Fibroblast of villous mesenchyme (primary cell): Measurements from ENCODE around the gene DRC1. TPM values are rescaled to one million over a fixed set of nuclear protein-coding genes. Genes with fewer than 3 reads are reported as not detected.

Experiments used
- DNase-seq: peaks from one replicate; pipeline ENCODE4 v3.0.0-alpha.2; 2010; ENCODE audit warnings: low read depth
- H3K4me3 ChIP-seq: 2 replicates; pipeline ENCODE4 v1.5.1; 2011; ENCODE audit warnings: low read depth, mild to moderate bottlenecking, low read length
- total RNA-seq: library from RNA; depleted of rRNA; stranded (reverse); fragments of >200 nt; gene quantifications from 2 replicates; pipeline ENCODE4 v1.2.3, GENCODE V29; 2012
- TF ChIP-seq, protein P1 (sequence below): IDR thresholded peaks from 2 replicates; pipeline ENCODE4 v1.5.1; 2012; ENCODE audit warnings: low read depth, mild to moderate bottlenecking, low read length; ENCODE audit not compliant: insufficient read depth

DRC1 gene
- total RNA-seq, 1 donor, result not detected

DNA sequence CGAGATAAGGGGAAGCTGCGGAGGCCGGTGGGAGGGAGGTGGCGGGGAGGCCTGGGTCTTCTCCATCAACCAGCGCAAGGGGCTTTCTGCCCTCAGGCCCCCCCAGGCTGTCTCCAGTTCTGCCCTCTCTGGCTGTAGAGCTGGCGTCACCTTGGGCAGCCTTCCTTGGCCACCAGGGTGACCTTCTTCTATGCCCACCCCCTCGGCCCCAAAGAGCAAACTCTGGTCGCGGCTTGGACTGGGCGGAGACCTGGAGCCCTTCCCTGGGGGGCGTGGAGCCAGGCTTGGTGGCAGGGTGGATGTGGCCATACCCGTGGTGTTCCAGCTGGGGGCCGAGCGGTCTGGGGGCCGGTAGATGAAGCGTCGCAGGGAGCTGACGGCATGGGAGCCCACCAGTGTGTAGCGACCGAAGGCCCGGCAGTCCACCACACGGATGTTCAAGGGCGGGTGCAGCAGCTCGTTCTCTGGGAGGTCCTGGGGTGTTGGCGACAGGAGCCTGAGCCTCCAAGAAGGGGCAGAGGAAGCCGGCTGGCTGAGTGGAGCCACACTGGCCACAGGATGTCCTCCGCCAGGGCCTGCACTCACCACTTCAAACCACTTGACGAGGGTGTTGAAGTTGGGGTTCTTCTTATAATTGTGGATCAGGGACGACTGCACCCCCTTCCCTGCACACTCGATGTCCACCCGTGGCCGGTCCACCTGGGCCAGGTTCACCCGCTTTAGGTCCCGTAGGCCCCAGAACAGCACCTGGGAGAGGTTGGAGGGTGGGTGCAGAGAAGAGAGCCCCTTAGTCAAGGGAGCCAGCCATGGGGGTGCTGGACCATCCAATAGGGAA, 71.3 kb downstream of the DRC1 start:
- no peak for DNase-seq
- TF ChIP-seq, protein P1, sequence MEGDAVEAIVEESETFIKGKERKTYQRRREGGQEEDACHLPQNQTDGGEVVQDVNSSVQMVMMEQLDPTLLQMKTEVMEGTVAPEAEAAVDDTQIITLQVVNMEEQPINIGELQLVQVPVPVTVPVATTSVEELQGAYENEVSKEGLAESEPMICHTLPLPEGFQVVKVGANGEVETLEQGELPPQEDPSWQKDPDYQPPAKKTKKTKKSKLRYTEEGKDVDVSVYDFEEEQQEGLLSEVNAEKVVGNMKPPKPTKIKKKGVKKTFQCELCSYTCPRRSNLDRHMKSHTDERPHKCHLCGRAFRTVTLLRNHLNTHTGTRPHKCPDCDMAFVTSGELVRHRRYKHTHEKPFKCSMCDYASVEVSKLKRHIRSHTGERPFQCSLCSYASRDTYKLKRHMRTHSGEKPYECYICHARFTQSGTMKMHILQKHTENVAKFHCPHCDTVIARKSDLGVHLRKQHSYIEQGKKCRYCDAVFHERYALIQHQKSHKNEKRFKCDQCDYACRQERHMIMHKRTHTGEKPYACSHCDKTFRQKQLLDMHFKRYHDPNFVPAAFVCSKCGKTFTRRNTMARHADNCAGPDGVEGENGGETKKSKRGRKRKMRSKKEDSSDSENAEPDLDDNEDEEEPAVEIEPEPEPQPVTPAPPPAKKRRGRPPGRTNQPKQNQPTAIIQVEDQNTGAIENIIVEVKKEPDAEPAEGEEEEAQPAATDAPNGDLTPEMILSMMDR, result no peak
- no peak overlapping the region for H3K4me3 ChIP-seq

DNA sequence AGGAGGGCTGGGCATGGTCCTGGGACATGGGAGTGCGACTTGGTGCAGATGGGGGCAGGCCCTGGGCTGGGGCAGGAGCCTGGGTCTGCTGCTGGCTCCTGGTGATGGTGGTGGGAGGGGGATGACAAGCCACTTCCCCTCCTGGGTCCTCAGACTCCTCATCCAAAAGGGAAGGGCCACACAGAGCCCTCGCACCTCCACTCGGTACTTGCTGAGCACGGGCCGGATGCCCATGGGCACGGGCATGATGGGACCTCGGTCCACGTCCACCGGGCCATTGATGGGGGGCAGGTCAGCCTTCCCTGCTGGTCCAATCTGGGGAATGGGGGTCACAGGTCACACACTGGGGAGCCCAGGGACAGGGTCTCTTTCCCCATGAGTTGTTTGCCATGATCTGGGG, 72.1 kb downstream of the DRC1 start:
- no peak overlapping the region for H3K4me3 ChIP-seq
- TF ChIP-seq, protein P1, result no peak
- no peak for DNase-seq

DNA sequence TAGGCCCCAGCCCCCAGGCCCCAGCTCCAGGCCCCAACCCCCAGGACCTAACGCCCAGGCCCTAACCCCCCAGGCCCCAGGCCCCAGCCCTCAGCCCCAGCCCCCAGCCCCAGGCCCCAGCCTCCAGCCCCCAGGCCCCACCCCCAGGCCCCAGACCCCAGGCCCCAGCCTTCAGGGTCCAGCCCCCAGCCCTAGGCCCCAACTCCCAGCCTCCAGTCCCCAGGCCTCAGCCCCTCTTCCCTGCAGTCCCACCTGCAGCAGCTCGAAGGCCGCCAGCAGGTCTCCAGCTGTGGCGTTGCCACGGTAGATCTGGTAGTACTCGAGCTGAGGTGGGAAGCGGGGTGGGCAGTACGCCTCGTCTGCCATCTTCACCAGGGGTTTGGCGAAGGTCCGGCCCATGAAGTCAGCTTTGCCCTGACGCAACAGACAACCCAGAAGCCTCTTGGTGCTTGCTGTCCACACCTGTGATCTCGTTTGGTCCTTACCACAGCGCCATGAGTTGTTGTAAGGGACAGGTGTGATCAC, 72.6 kb downstream of the DRC1 start:
- TF ChIP-seq, protein P1, result no peak
- no peak overlapping the region for H3K4me3 ChIP-seq
- DNase-seq, result no peak

DNA sequence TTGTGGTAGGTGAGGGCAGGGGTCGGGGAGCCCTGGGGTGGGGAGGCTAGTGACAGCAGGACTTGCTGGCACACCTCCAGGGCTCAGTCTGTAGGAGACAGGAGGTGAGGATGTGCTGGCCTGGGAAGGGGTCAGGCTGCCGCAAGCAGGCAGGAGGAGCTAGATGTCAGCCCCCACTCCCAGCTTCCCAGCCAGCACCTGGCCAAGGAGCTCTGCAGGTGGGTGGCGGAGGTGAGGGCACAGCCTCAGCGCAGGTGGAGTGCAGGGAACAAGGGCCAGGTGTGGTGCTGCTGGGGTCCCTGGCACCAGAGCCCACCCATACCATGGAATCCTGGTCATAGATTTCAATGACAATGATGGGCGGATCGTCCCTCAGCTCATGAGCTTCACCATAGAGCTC, 73.3 kb downstream of the DRC1 start:
- TF ChIP-seq, protein P1, result no peak
- DNase-seq, result no peak
- no peak overlapping the region for H3K4me3 ChIP-seq

DNA sequence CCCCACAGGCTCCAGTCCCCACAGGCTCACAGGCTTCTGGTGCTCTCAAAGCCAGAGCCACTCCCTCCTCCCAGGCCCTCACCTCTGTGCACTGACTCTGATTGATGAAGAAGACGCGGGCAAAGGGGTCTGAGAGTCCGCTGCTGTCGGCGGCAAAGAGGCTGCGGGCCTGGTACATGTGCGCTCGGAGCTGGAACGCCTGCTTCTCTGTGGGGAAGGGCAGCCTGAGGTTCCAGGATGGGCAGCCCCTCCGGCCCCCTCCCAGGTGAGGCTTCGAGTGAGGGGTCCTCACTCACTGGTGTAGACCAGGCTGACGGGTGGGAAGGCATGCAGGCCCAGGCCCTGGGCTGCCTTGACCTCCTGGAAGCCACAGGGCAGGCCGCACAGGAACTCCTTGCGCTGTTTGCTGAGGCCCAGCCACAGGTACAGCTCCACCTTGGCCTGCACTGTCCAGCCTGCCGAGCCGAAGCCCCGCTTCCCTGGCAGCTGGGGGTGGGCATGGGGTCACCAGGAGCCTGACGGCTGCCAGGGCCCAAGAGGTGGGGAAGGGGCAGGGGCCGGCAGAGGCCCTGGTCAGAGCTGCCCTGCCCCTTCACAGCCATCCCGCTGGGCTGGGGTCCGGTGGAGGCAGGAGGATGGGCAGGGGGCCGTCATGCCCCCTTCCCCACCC, 74.2 kb downstream of the DRC1 start:
- DNase-seq, result no peak
- no peak overlapping the region for H3K4me3 ChIP-seq
- TF ChIP-seq, protein P1, result no peak

DNA sequence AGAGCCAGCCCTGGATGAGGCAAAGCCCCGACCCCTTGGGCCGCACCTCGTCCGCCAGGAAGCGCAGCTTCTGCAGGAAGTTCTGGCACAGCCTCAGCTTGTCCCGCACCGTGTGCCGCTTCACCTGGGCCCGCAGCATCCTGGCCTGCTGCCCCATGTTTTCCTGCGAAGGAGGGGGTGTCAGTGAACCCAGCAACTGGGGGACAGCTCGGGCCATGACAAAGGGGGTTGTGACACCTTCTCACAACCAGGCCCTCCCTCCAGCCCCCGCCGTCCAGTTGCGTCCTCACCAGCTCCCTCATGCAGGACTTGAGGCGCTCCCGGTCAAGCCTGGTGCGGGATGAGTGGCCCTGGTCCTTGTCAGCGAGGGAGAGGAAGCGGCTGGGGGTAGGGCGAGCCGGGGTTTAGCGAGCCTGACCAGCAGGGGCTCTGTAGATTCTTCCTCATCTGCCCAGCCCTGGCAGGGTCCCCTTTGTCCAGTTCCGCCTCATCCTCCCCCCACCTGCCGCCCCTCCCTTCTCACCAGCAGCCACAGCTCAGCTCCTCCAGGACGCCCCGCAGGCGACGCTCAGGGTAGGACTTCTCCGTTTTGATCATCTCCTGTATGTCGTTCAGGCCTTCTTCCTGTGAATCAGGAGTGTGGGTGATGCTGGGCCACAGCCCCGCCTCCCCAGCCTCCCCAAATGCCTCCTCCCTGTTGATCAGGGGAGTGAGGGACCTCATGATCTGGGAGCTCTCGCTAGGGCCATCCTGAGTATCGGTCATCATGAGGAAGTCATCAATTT, 75.6 kb downstream of the DRC1 start:
- no peak for DNase-seq
- TF ChIP-seq, protein P1, result no peak
- H3K4me3 ChIP-seq, result no peak overlapping the region
